Measurements from ENCODE around the gene KLF17.

DNA sequence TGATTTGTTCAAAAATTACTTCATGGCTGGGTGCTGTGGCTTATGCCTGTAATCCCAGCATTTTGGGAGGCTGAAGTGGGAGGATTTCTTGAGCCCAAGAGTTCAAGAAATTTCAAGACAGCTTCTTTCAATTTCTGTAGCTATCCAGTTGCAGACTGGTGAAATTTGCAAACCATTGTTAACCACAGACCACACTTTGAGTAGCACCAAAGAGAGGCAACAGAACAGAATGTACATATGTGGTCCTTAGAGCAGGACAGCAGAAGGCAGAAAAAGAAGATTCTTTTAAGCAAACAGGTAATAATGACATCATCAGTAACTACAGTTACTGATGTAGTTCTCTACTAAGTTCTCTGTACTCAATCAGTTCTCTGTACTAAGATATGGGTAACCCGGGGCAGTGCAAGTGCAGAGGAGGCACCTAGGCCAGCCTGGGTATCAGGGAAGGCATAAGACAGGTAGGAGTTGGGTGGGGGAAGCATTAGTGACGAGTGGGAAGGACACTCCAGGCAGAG is 5.5 kb upstream of the KLF17 start:
- TF ChIP-seq EZH2 (IDR thresholded peaks at IDR 0.05; ENCODE audit: insufficient read depth, poor library complexity, severe bottlenecking) (no peak), EZH2phosphoT487 (IDR thresholded peaks at IDR 0.05; ENCODE audit: insufficient read depth, low read depth) (no peak)
